Kidney (tissue), 14 donors: Measurements from ENCODE around the gene FRMD3. TPM values are rescaled to one million over a fixed set of nuclear protein-coding genes. Genes with fewer than 3 reads are reported as not detected.

ENCODE experiments used
- DNase-seq, 5 donors: peaks; one replicate each; pipeline ENCODE4 v3.0.0-alpha.2; 2013 to 2020
- FAIRE-seq: peaks from 2 replicates; lab custom pipeline; 2012; peaks lifted over from hg19 to GRCh38; lab: Jason Lieb, UNC
- H3K27ac ChIP-seq, 2 donors: one replicate each; pipeline ENCODE4 v1.7.0; 2013; ENCODE audit warnings: low read depth in 2 of 2, low read length in 2 of 2, inconsistent platforms in 1 of 2
- H3K27me3 ChIP-seq: one replicate; pipeline ENCODE4 v1.7.1; 2013; ENCODE audit warnings: low read length, inconsistent platforms; ENCODE audit not compliant: control insufficient read depth, insufficient read depth
- H3K36me3 ChIP-seq, 3 donors: one replicate each; pipeline versions ENCODE4 v1.7.0 to v1.7.1; 2013; ENCODE audit warnings: low read length in 3 of 3, control low read depth in 1 of 3, inconsistent platforms in 1 of 3; ENCODE audit not compliant: insufficient read depth in 3 of 3, control insufficient read depth in 2 of 3
- H3K4me1 ChIP-seq, 3 donors: one replicate each; pipeline versions ENCODE4 v1.7.0 to v1.7.1; 2013; ENCODE audit warnings: low read length in 3 of 3, inconsistent platforms in 1 of 3, low read depth in 1 of 3; ENCODE audit not compliant: control insufficient read depth in 2 of 3, insufficient read depth in 2 of 3
- H3K4me3 ChIP-seq, 3 donors: one replicate each; pipeline versions ENCODE4 v1.7.0 to v1.8.1; 2013; ENCODE audit warnings: low read length in 3 of 3, control low read depth in 1 of 3, inconsistent platforms in 1 of 3
- H3K9ac ChIP-seq, 3 donors: one replicate each; pipeline versions ENCODE4 v1.7.0 to v1.7.1; 2013; ENCODE audit warnings: low read length in 3 of 3, control low read depth in 1 of 3, inconsistent platforms in 1 of 3
- H3K9me3 ChIP-seq, 3 donors: one replicate each; pipeline versions ENCODE4 v1.7.0 to v1.7.1; 2013; ENCODE audit warnings: low read length in 3 of 3, control low read depth in 1 of 3, inconsistent platforms in 1 of 3; ENCODE audit not compliant: control insufficient read depth in 2 of 3, insufficient read depth in 1 of 3
- intact Hi-C: fragments of 100-400 bp; cut with DNase I; formaldehyde crosslinking; loops from one replicate; pipeline ENCODE4 v1.11.1; 2022
- polyA plus RNA-seq: library from polyadenylated mRNA; stranded (reverse); fragments of 350-450 nt; fragmentation: Illumina TruSeq; extraction: RNeasy Lipid Tissue Mini Kit (QIAGEN cat#74804); gene quantifications from one replicate; pipeline ENCODE4 v1.2.3, GENCODE V29; 2014; ENCODE audit warnings: low read depth, low replicate concordance; ENCODE audit not compliant: insufficient read depth
- total RNA-seq: library from RNA; stranded (reverse); fragmentation: NEBNext Ultra II Directional; extraction: Animal tissue kit (Norgen Biotek cat#: 25700); gene quantifications from one replicate; pipeline ENCODE4 v1.2.1, GENCODE V29; 2021
- TF ChIP-seq, protein P1 (sequence below): IDR thresholded peaks from 3 replicates; pipeline ENCODE4 v1.5.1; 2012; ENCODE audit warnings: mild to moderate bottlenecking, moderate library complexity, borderline replicate concordance; ENCODE audit not compliant: insufficient read depth; ENCODE audit errors: extremely low read depth
- donor health status: control.
- donor health status: control.
- donor health status: control.
- donor health status: control.
- donor health status: control.
- donor health status: DM: yes; HTN: yes; CAD: no.
- donor health status: Normal renal cell carcinoma (clear cell type).

Gene FRMD3
- total and polyA plus RNA-seq, 2 donors from 2014 or later = 9.9 to 11.0 TPM

- TF ChIP-seq, protein P1, sequence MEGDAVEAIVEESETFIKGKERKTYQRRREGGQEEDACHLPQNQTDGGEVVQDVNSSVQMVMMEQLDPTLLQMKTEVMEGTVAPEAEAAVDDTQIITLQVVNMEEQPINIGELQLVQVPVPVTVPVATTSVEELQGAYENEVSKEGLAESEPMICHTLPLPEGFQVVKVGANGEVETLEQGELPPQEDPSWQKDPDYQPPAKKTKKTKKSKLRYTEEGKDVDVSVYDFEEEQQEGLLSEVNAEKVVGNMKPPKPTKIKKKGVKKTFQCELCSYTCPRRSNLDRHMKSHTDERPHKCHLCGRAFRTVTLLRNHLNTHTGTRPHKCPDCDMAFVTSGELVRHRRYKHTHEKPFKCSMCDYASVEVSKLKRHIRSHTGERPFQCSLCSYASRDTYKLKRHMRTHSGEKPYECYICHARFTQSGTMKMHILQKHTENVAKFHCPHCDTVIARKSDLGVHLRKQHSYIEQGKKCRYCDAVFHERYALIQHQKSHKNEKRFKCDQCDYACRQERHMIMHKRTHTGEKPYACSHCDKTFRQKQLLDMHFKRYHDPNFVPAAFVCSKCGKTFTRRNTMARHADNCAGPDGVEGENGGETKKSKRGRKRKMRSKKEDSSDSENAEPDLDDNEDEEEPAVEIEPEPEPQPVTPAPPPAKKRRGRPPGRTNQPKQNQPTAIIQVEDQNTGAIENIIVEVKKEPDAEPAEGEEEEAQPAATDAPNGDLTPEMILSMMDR = no peak
- FAIRE-seq (no peak), DNase-seq (peak in 2 of 5 donors; percentile 13 to 68)
- Histone ChIP-seq H3K9me3 (no peaks in the 10 kb centered on the region), H3K36me3 (no peaks in the 10 kb centered on the region), H3K27ac (no peak overlapping the region), H3K4me3 (no peak overlapping the region), H3K27me3 (no peaks in the 10 kb centered on the region), H3K9ac (no peak overlapping the region), H3K4me1 (no peaks in the 10 kb centered on the region)
- intact Hi-C loops = no loop called here
These were observed 183.2 kb downstream of the FRMD3 start for GRCh38 chr9:83355024-83355444.

GRCh38 chr9:83349031-83349430, 189.2 kb downstream of the FRMD3 start:
- no peaks in the 10 kb centered on the region for H3K36me3 ChIP-seq
- TF ChIP-seq, protein P1 = no peak
- no peaks in the 10 kb centered on the region for H3K27me3 ChIP-seq
- DNase-seq (no peak), FAIRE-seq (no peak)
- H3K9me3 ChIP-seq = no peaks in the 10 kb centered on the region
- H3K9ac ChIP-seq = no peak overlapping the region
- no peaks in the 10 kb centered on the region for H3K4me1 ChIP-seq
- no peak overlapping the region for H3K4me3 ChIP-seq
- intact Hi-C loops = no loop called here
- H3K27ac ChIP-seq = no peak overlapping the region

DNA sequence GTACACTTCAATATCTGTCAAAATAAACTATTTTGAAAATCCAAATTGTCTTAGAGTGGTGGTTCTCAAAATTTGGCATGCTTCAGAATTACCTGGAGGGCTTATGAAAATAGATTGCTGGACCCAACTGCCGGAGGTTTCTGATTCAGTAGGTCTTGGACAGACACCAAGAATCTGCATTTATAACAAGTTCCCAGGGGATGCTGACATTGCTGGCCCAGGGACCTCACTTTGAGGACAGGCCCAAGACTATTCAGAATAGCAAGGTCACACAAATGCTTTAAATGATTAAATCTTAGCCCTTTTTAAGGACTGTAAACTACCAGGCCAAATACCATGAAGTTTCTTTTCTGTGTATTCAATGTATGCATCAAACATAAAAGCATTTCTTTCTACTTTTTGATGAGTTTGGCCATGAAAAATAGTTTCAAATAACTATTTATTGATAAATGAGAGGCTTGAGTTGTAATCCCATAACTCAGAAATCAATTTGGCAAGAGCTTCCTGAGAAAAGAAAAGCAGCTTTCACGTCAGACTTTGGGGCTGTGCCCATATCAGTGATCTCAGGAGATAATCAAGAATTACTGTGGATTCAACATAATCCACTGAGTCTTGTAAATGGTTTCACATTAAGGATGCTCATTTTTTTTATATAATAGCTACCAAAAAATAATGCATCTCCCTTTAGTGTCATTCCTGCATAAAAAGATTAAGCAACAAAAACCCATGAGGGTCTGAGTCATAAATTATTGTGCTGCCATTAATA, 191.4 kb downstream of the FRMD3 start:
- no peak overlapping the region for H3K27ac ChIP-seq

More for the DNA sequence above, 191.4 kb downstream of the FRMD3 start:
- H3K4me3 ChIP-seq = no peak overlapping the region
- no peak overlapping the region for H3K9ac ChIP-seq
- H3K9me3 ChIP-seq = no peaks in the 10 kb centered on the region
- intact Hi-C loops = no loop called here
- DNase-seq (no peak), FAIRE-seq (no peak)
- no peaks in the 10 kb centered on the region for H3K27me3 ChIP-seq
- peaks cover 0 to 2% (median 0%) of the 10 kb centered on the region in 3 donors for H3K36me3 ChIP-seq
- H3K4me1 ChIP-seq = no peaks in the 10 kb centered on the region
- TF ChIP-seq, protein P1 = no peak
